ENCODE measurements around the gene ROBO1.

ROBO1 gene

DNA sequence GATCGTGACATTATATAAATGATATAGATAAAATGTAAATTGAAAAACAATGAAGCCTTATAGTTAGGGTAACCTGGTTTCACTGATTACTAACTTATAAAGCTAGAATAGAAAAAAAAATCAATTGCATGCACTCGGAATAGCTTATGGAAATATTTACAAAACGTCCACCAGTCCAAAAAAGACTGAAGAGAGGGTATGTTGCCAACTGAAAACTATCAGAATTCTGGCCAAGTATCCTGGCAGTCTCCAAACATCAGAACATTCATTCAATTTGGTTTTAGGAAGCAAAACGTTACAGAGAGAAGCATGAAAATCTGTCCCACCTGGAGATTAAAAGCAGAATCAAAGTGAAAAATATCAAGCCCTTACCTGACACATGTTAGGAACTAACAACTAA, 892.4 kb downstream of the ROBO1 start:
- DNase-seq (ENCODE audit: low spot score), result no peak

DNA sequence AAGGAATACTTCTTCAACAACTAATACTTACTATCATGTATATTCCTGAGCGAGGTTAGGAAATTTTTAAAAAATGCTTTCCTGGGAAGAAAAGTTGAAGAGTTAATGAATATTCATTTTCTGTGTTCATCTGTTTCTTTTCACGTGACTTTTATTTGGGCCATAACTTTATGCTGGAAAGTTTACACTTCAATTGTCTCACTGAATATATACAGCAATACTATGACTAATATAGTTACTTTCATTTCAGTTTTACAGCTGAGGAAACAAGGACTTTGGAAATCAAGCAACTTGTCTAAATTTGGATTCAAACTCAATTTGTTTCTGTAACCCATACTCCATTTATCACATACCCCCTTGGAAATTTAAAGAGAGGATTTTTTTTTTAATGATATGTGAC, 894.2 kb downstream of the ROBO1 start:
- DNase-seq (ENCODE audit: low spot score), result no peak

DNA sequence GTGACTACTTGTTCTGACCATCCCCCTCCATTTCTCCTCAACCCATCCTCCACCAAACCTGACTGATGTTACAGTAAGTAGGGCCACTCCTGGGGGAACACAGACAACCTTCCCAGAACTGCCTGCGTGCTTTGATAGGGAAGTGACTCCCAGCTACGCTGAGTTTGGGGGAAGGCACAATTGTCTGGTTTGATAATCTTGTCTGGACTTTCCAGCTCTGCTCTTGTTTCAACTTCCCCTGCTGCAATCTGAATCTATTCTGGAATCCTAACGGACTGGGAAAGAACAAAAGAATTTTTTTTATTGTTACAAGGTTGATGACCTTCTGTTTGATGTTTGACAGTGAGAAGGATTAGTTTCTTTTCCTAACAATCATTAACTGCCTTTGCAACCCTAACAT, 895.6 kb downstream of the ROBO1 start:
- DNase-seq (ENCODE audit: low spot score), result no peak

DNA sequence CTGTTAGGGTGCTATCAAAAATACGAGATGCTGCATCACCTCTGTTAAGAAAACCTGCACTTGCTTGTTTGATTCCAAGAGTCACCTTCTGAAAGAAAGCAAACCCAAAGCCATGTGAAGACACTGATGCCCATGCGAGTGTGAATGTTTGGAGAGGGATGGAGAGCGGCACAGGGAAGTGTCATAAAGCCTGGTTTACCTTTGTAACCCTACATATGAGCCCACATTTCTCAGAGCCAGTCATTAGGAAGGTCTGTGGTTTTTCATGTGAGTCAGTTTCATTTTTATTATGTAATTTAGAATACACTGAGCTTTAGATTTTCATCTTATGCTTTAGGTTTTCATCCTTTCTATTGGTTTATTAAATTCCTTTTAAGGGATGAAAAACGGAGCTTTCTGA, 896.8 kb downstream of the ROBO1 start:
- DNase-seq (ENCODE audit: low spot score), result no peak

DNA sequence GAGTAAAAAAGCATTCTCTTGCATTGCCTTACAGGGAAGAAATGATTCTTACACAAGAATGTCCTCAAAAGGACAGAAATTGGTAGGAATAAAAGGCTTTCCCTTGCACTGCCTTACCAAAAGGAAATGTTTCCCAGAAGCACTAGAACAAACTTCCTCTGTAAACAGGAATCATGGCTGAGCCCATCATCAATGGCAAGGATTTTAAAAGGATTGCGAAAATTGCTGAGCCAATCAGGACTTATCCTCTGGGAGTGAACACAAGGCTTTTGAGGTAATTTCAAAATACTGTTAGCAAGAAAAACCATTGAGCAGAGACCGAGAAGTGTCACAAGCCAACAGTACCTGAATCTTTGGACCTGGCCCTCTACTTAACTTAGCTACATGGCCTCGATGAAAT, 897.3 kb downstream of the ROBO1 start:
- DNase-seq (ENCODE audit: low spot score), result no peak

DNA sequence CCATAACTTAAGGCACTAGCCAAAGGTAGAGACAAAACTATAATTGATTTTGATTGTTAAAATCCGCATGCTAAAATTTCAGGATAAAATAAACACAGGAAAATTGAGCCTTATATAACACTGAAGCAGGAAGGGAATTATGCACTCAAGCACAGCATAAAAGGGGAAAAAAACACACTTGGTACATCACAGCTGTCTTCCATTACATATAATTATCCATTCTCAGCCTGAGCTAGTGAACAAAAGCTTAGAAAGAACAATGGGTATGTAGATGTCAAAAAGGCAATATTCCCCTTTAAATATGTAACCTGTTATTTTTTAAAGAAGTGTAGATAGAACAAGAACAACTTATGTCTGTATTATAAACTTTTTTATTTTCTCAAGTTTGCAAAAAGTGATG, 899.2 kb downstream of the ROBO1 start:
- no peak for DNase-seq (ENCODE audit: low spot score)

DNA sequence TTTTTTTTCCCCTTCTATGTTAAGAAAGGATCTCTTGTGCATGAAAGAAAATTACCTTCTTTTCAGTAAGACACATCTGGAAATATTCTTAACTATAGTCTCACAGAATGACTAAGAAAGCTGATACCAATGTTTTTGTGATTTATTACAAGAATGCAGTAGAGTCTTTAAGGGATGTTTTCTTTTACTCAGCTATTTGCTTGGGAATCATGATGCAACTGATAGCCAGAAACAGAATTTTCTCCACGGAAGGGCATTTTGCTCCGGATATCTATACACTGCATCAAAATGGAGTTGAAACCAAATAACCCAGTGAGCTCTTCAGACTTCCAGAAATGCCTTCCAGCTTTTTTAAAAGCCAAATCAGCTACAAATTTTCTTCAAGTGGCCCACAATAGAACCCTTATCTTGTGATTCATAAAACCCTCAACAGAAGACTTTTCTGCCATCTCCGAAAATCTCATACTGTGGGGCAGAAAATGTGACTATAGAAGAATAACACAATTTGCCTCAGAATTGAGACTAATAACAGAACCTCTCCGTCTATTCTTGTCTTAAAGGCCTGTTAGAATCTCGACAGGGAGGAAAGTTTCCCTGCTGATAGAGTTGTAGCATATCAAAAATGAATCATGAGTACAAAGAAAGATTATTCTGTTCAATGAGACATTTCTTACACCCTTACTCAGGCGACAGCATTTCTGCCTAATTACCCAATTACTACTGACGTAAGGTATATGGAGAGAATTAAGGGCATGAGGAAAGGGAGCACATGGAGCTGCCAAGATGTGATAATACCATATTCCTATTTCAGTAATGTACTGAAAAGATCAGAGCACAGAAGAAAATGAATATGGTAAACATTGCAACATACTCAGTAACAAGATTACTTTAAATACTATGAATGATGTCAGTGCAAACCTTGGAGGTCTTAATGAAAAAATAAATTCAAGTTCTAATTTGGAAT, 900.1 kb downstream of the ROBO1 start:
- no peak for DNase-seq (ENCODE audit: low spot score)

DNA sequence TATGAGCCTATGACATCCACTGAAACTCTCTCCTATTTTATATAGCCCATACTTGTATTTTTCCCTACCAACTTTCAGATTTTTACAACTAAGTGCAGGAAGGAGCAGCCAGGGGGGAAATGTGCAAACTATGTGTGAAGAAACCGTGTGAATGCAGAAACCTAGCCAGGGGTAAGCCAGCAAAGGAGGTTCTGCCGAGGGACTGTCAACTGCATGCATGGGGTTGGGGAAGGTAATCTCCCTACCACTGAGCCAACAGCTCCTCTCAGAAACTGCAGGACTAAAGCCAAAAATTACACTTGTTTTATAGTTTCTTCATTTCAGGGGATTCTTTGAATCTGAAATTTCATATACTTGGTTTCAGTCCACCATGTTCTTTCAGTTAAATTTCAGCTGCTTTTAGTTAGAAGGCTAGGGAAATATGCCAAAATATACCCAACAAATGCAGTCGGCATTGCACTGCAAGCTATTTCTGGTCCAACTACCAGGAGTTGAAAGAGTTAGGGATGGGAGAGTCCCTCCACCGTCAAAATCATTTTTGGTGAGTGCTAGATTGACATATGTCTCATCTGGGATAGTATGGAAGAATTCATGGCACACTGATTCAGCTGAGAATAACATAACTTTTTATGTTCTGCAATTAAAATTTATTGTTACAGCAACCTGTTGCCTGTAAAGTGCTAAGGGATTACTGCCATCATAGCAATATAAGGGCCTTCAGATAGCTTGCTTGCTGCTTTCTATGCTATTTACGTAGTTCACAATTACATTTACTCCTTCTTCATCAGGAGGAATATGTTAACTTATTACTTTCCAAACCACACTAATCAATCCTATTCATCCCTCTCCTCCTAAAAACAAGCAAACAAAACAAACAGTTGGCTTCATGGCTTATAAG, 904.2 kb downstream of the ROBO1 start:
- DNase-seq (ENCODE audit: low spot score), result no peak

DNA sequence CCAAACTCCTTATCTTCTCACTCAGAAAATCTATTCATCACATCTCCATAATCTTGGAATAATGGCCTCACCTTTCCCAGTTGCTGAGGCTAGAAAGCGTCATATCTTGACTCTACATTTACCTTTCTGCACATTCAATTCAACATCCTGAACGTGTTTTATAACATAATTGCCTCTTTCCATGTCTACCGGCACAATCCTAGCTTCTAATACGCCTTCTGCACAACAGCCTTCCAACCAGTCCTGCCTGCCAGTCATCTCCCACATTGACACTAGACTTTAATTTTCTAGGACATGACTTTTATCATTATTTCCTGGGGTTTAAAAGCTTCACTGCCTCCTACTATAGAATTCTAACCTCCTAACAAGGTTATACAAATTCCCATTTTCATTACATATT, 906.6 kb downstream of the ROBO1 start:
- DNase-seq (ENCODE audit: low spot score), result no peak

DNA sequence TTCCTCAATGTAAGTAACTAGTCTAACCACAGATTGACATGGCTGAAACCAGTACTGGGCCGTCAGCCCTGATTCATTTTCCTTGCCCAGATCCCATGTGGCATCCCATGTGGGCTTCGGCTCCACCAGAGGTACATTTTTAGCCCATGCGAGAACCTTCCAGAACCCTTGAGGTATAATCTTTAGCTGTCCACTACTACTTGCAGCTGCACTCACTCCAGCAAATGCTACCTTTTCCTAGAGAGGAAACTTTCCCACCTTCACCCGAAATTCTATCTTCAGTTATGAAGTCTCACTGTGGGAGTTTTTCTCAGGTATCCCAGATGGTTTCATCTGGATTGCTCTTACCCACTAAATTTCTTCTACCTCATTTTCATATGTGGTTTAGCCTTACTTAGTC, 907.2 kb downstream of the ROBO1 start:
- no peak for DNase-seq (ENCODE audit: low spot score)

DNA sequence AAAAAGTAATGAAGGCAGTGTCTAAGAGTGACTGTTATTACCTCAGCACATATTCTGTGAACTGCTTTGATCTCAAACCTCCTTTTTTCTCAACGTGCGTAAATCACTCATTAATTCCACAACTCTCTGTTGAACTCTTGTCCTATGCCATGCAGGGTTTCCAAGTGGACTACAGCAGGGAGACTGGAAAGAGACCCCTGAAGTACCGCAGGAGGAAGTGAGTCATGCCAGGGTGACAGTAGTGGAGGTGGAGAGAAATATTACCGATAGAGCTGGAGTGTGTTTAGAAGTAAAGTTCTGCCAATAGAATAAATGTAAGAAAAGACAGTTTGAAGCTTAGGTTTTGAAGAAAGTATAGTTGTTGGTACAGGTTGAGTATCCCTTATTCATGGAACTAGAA, 908.9 kb downstream of the ROBO1 start:
- DNase-seq (ENCODE audit: low spot score), result no peak

DNA sequence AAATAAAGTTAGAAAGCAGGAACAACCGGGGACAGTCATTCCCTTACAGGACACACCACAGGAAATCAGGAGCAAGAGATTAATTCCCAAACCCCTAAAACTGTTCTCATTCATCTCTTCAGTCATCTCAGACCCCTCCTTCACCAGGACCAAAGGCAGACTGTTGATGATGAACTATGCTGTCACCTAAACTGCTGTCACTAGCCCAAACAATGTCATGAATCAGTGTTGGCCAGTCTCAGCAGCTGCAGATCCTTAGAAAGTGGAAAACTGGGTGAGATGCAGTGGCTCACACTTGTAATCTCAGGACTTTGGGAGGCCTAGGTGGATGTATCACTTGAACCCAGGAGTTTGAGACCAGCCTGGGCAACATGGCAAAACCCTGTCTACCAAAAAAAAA, 909.6 kb downstream of the ROBO1 start:
- no peak for DNase-seq (ENCODE audit: low spot score)

DNA sequence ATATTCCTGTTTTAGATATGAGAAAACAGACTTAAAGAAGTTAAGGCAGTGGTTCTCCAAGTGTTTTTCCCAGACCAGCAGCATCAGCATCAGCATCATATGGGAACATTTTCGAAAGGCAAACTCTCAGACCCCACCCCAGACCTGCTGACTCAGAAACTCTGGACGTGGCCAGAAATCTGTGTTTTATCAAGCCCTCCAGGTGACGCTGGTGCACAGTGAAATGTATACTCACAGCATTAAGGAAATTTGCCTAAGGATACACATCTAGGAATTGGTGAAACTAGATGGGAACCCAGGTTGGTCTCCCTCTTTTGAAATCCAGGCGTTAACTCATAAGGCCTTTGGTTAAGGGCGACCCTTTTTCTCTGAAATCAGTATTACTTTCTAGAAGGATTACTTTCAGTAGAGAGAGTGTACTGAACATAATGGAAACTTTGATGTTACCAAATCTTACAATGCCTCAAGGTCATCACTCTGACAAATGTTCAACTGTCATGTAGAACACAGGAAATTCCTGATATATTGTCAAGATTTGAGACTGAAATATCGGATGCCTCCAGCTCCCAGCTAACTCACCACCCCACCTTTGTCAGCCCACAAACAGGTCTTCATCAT, 910.2 kb downstream of the ROBO1 start:
- no peak for DNase-seq (ENCODE audit: low spot score)

DNA sequence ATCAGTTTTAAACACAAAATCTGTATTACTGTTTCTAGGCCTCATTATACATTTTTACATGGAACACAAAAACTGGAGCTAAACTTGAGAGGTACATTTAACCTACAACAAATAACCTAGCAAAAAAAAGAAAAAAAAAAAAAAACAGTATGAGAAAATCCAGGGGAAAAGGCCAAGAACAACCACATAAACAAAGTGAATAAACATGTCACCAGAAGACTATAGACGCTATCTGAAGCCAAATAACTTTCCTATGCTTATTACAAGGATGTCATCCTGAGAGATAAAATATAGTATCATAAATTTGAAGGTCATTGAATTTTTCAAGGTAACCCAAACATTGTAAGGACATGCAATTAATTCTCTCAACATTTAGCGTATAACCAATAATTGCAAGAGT, 911.6 kb downstream of the ROBO1 start:
- DNase-seq (ENCODE audit: low spot score), result no peak

DNA sequence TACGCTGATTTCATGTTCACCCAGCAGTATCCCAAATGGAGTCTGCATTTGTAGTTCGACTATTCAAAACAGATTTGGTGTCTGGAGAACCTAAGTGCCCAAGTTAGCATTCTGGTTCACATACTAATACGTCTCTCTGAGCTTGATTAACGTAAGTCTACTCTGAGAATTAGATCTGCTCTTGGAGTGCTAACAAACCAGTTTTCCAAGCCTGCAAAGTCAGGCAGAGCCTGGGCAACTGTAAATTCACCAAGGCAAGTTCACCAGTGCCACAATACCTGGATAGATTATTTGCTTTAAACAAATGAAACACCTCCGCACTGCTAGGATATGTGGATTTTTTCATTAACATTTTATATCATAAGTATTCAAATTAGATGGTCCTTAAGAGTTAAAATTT, 912.6 kb downstream of the ROBO1 start:
- no peak for DNase-seq (ENCODE audit: low spot score)

DNA sequence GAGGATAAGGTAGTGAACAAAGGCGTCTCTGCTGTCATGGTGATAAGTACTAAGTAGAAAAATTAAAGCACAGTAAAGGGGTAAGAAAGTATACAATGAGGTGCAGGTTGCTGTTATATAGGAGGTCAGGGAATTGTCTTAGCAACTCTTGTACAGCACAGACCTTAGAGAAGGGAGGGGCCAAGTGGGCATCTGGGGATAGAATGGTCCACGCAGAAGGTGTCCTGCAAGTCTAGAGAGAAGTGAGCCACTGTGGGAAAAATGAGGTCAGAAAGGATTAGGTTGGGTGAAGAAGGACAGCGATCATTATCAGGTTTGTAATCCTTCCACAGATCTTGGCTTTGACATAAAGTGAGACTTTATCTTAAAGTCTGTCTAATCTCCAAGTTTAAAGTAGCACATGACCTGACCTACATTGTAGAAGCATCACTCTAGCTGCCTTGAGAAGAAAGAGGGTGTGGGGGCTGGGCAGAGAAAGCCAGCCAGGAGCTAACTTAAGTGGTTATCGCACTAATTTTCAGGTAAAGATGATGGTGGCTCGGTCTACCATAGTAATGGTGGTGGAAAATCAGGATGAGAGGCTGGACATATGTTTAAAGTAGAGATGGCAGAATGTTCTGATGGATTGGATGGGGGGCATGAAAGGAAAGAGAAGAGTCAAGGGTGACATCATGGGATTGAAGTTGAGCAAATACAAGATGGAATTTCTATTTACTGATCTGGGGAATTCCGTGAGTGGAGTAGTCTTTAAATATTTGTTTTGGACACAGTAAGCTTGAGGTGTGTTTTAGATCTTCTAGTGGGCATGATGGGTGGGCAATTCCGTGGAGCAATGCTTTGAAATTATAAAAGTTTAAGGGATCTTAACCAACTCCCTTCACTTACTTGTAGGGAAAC, 919.2 kb downstream of the ROBO1 start:
- DNase-seq (ENCODE audit: low spot score), result no peak

DNA sequence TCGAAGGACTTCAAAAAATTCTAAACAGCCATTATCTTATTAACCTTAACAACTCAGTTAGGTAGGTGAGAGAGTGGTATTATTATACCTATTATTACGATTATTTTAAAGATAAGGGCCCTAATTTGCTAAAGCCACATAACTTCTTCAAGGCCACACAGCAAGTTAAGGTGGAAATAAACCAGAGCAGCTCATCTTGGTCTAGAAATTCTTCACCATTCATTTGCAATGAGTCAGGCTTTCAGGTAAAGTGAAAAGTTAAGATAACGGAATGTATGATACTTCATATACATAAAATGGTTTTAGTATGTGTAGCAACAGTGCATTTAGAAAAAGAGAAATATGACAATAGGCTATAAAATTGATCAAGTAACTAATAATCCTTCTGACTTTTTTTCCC, 920.2 kb downstream of the ROBO1 start:
- DNase-seq (ENCODE audit: low spot score), result no peak

DNA sequence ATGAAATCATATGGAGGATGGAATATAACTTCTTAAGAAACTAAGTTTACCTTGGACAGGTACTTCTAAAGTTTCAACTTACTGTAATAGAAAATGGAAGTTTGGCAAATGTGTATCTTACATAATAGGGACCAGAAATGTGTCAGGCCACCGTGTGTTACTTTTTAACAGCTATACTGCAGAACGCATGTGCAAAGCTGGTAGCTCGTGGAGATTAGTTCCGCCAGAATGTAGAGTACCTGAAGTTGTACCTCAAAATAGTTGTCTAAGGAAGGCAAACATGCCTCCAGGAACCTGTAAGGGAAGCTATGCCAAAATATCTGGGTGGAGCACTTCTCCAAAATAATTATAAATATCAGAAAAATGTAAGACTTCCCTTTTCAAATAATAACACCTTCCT, 920.6 kb downstream of the ROBO1 start:
- DNase-seq (ENCODE audit: low spot score), result no peak

DNA sequence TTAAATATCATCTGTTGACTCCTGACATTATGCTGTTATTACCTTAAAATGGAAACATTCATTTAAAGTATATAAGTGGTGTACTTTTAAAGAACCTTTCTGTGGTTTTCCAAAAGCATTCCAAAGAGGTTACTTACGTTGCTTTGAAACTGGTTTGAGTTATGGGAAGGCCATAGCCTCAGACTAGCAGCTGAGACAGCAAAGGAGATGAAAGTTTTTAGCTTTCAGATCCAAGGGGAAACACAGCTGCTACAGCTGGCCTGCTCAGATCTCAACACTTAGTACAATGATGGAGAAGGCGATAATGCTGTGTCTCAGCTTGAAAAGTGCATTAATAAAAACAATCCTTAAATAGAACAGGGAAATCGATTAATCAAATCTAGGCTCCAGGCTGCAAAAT, 921.1 kb downstream of the ROBO1 start:
- no peak for DNase-seq (ENCODE audit: low spot score)

DNA sequence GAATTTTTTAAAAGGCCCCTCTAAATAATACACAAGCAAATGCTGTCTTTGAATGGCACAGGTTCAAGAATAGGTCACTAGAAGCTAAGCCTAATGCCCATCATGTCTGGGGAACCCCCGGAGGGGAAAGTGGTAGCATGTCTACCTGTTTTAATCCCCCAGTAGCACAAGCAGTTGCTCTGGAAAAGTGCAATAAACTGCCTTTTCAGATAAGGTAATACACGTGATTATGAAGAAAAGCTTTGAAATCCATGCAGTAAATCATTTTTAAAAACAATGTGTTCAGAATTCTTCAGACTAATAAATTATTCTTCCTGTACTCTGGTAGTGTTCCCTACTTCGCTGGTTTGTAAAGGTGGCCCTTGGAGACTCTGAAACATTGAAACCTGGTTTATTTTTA, 922.2 kb downstream of the ROBO1 start:
- DNase-seq (ENCODE audit: low spot score), result no peak

DNA sequence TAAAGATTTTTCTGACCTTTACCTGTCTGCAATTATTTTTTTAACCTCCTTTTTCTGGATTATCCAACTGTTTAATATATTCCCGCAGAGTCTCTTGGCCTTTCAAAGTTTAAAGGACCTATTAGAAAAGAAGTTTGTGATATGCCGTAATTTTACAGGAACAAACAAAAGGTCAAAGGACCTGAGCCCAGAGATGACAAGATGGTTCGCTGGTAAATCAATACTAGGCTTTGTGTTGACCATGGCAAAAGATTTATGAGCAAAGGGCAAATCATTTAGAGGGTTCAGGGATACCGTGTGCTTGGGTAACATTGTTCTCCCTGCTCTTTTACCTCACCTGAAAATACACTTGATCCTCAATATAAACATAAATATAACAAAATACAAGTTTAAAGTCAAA, 923.5 kb downstream of the ROBO1 start:
- no peak for DNase-seq (ENCODE audit: low spot score)

DNA sequence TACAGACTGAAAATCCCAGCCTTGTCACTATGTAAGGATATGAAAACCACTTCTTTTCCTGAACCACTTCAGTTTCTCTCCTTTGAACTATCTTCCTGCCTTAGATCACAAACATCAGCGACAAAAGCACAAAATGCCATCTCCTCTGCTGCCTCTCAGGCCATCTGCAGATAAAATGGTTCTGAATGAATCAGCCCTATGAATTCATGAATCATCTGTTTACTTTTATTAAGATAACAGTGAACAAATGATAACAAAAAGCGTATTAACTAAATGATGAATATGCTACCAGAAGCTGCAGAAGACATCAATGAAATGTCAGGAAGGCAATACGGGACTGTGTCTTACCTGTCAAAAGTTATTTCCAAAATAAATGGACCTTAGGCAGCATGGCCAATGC, 928.1 kb downstream of the ROBO1 start:
- DNase-seq (ENCODE audit: low spot score), result no peak

Data from CD4-positive, alpha-beta T cell treated with Interleukin-2 at 100 ng/mL for 4 hours (primary cell).